GM12878 (cell line): ENCODE measurements around the gene TMEM40. TPM values are rescaled to one million over a fixed set of nuclear protein-coding genes. Genes with fewer than 3 reads are reported as not detected.

ENCODE experiments used
- ATAC-seq: fragments of 200-7000 bp; cut with Tn5 transposase; 3 replicates; pipeline ENCODE4 v1.9.1; 2020; ENCODE audit warnings: mild to moderate bottlenecking, moderate library complexity
- BruUV-seq: library from RNA; stranded (reverse); fragments of 400-500 nt; replicated peaks from 2 replicates; lab custom pipeline; 2021; lab: Mats Ljungman, UMichigan
- CTCF ChIA-PET: fragments of 300-600 bp; sonication (Branson Sonifier 250); formaldehyde crosslinking; extraction: SDS; loops from one replicate; lab custom pipeline; 2021; ENCODE audit warnings: inconsistent platforms; lab: Yijun Ruan, JAX
- POLR2A ChIA-PET: fragments of 350-600 bp; formaldehyde crosslinking; extraction: SDS; loops from one replicate; lab custom pipeline; 2021; ENCODE audit warnings: inconsistent platforms; lab: Charles Lee
- RAD21 ChIA-PET: fragments of 300-600 bp; sonication (Branson Sonifier 250); formaldehyde crosslinking; loops from one replicate; lab custom pipeline; 2023; ENCODE audit warnings: antibody characterized with exemption; ENCODE audit not compliant: unreplicated experiment; lab: Charles Lee
- SMC1A ChIA-PET: fragments of 300-600 bp; sonication (Branson Sonifier 250); formaldehyde crosslinking; loops from one replicate; lab custom pipeline; 2023; ENCODE audit not compliant: unreplicated experiment, uncharacterized antibody; lab: Charles Lee
- DNase-seq: peaks from one replicate; pipeline ENCODE4 v3.0.0-alpha.2; 2011; ENCODE audit warnings: low read depth, low spot score
- FAIRE-seq: peaks from 3 replicates; lab custom pipeline; 2011; peaks lifted over from hg19 to GRCh38; lab: Jason Lieb, UNC
- H2AFZ ChIP-seq: 2 replicates; pipeline ENCODE4 v1.6.0; 2011; ENCODE audit warnings: low read depth, low read length, control low read depth; ENCODE audit not compliant: control insufficient read depth
- H3K27ac ChIP-seq: 2 replicates; pipeline ENCODE4 v1.5.1; 2011; ENCODE audit warnings: control low read depth; ENCODE audit not compliant: control insufficient read depth, insufficient read depth
- H3K27me3 ChIP-seq, 2 experiments: replicated peaks in 1 of 2; 2 replicates each; pipeline versions ENCODE4 v1.6.0 to v1.6.1; 2011; ENCODE audit warnings: low read length in 1 of 2; ENCODE audit not compliant: control insufficient read depth in 2 of 2, insufficient read depth in 2 of 2
- H3K36me3 ChIP-seq, 2 experiments: 2 replicates each; pipeline ENCODE4 v1.5.1; 2011; ENCODE audit warnings: low read length in 1 of 2; ENCODE audit not compliant: control insufficient read depth in 2 of 2, insufficient read depth in 2 of 2
- H3K4me1 ChIP-seq: 2 replicates; pipeline ENCODE4 v1.6.1; 2011; ENCODE audit warnings: mild to moderate bottlenecking, low read length, moderate library complexity, mixed read lengths; ENCODE audit not compliant: control insufficient read depth, insufficient read depth
- H3K4me2 ChIP-seq: 2 replicates; pipeline ENCODE4 v1.6.0; 2011; ENCODE audit warnings: control low read depth; ENCODE audit not compliant: control insufficient read depth, insufficient read depth
- H3K4me3 ChIP-seq: fragments of 200-600 bp; sonication (generic); 2 replicates; pipeline ENCODE4 v1.5.1; 2016
- H3K79me2 ChIP-seq: 2 replicates; pipeline ENCODE4 v1.6.0; 2011; ENCODE audit warnings: low read length; ENCODE audit not compliant: control insufficient read depth, insufficient read depth
- H3K9ac ChIP-seq: 2 replicates; pipeline ENCODE4 v1.8.0; 2011; ENCODE audit warnings: low read length, control low read depth, mixed read lengths; ENCODE audit not compliant: control insufficient read depth, insufficient read depth
- H3K9me3 ChIP-seq: replicated peaks from 3 replicates; pipeline ENCODE4 v1.5.1; 2011; ENCODE audit warnings: mild to moderate bottlenecking, low read length; ENCODE audit not compliant: control insufficient read depth, insufficient read depth
- H4K20me1 ChIP-seq: 2 replicates; pipeline ENCODE4 v1.6.0; 2011; ENCODE audit not compliant: control insufficient read depth, insufficient read depth
- CREB1 ChIP-seq: IDR thresholded peaks from 2 replicates; pipeline ENCODE4 v1.6.1; 2012; ENCODE audit warnings: low read depth, mild to moderate bottlenecking, inconsistent platforms
- NFYA ChIP-seq: IDR thresholded peaks from 2 replicates; pipeline ENCODE4 v1.6.1; 2011; ENCODE audit warnings: low read depth, mild to moderate bottlenecking, low read length, improper control_type of control experiment, borderline replicate concordance
- PAX5 ChIP-seq: IDR thresholded peaks from 2 replicates; pipeline ENCODE4 v1.6.1; 2011; ENCODE audit warnings: low read depth, low read length, borderline replicate concordance
- PAX8 ChIP-seq: fragments of 450-650 bp; IDR thresholded peaks from 2 replicates; pipeline ENCODE4 v1.6.1; 2017; ENCODE audit warnings: mild to moderate bottlenecking, moderate library complexity
- POLR2AphosphoS5 ChIP-seq: IDR thresholded peaks from 2 replicates; pipeline ENCODE4 v1.6.1; 2011; ENCODE audit warnings: mild to moderate bottlenecking, low read length, inconsistent platforms
- SREBF2 ChIP-seq: IDR thresholded peaks from 2 replicates; pipeline ENCODE4 v1.6.1; 2012; ENCODE audit warnings: mild to moderate bottlenecking, low read length
- STAT3 ChIP-seq: IDR thresholded peaks from 2 replicates; pipeline ENCODE4 v1.6.1; 2011; ENCODE audit warnings: low read depth, low read length, improper control_type of control experiment
- TCF7 ChIP-seq: IDR thresholded peaks from 2 replicates; pipeline ENCODE4 v1.6.1; 2014; ENCODE audit warnings: antibody characterized with exemption, borderline replicate concordance
- WGBS: methylation state at CpG from one replicate; pipeline ENCODE4 v1.1.6; 2016; ENCODE audit warnings: low lambda C conversion rate; ENCODE audit not compliant: insufficient replicate concordance, insufficient coverage; ENCODE audit errors: missing lambda C conversion rate; 5-methylcytosine and 5-hydroxymethylcytosine counted together
- in situ Hi-C: fragments of 300-500 bp; cut with MboI; formaldehyde crosslinking; loops from 9 replicates; pipeline ENCODE4 v1.14.3; 2018; ENCODE audit warnings: mixed read lengths
- intact Hi-C: fragments of 100-400 bp; cut with micrococcal nuclease; formaldehyde crosslinking; loops from one replicate; pipeline ENCODE4 v1.14.2; 2022; ENCODE audit not compliant: unreplicated experiment
- polyA plus RNA-seq, 11 experiments: library from polyadenylated mRNA; depleted of rRNA in 4 of 11; unstranded in 6 of 11; stranded (reverse) in 5 of 11; fragments of >200 nt; fragmentation: Nextera tagmentation in 4 of 11; fragmentation: Illumina TruSeq in 1 of 11; extraction: Ambion mirVana in 4 of 11; extraction: Trizol in 1 of 11; gene quantifications; 1 replicate in 1 of 11; 2 replicates in 10 of 11; pipeline versions ENCODE4 v1.2.1 to v1.2.3, GENCODE V29; 2011 to 2016; ENCODE audit warnings: inconsistent platforms in 2 of 11, missing spikeins in 2 of 11, low read depth in 1 of 11
- total RNA-seq, 4 experiments: library from RNA; depleted of rRNA in 3 of 4; stranded (reverse); fragments of >200 nt in 3 of 4; fragmentation: Illumina TruSeq in 1 of 4; extraction: Trizol in 1 of 4; gene quantifications; 2 replicates each; pipeline versions ENCODE4 v1.2.1 to v1.2.3, GENCODE V29; 2013 to 2021
- TF ChIP-seq, protein P1 (sequence below): fragments of 450-650 bp; IDR thresholded peaks from 2 replicates; pipeline ENCODE4 v1.6.1; 2016; ENCODE audit warnings: mild to moderate bottlenecking
- TF ChIP-seq, protein P2 (sequence below): fragments of 450-650 bp; formaldehyde crosslinking; IDR thresholded peaks from 2 replicates; pipeline ENCODE4 v1.5.0; 2022; ENCODE audit warnings: mild to moderate bottlenecking, missing genetic modification characterization
- TF ChIP-seq, protein P3 (sequence below): IDR thresholded peaks from 2 replicates; pipeline ENCODE4 v1.6.1; 2012; ENCODE audit warnings: low read length, inconsistent platforms

TMEM40 gene
- total and polyA plus RNA-seq, 10 of the 15 experiments (the other 5 are each of a cell fraction or from before 2014, with no cell fraction given), result 0.10 to 0.46 (median 0.27) TPM; not detected in 3

DNA sequence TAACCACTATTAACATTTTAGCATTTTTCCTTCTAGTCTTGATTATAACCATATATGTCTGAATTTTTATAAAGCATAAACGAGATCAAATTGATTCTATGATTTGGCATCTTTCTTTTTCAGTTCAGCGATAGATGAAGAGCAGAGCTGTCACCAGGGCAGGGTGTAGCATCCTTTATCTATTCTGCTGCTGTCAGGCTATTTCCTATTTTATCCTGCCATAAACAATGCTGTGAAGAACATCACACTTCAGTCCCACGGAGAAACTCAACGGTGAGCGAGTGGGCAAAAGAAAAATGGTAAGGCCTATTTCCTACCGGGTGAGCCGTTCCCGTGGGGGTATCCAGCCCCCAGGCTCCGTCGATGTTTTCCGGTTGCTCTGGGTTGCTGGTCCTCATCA, 15.5 kb downstream of the TMEM40 start:
- no peaks in the 10 kb centered on the region for H3K36me3 ChIP-seq
- TF ChIP-seq STAT3 (no peak), TCF7 (no peak), CREB1 (no peak), POLR2AphosphoS5 (no peak)
- TF ChIP-seq, protein P1, sequence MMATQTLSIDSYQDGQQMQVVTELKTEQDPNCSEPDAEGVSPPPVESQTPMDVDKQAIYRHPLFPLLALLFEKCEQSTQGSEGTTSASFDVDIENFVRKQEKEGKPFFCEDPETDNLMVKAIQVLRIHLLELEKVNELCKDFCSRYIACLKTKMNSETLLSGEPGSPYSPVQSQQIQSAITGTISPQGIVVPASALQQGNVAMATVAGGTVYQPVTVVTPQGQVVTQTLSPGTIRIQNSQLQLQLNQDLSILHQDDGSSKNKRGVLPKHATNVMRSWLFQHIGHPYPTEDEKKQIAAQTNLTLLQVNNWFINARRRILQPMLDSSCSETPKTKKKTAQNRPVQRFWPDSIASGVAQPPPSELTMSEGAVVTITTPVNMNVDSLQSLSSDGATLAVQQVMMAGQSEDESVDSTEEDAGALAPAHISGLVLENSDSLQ, result no peak
- no peak for DNase-seq
- H3K4me1 ChIP-seq, result peaks cover 4% of the 10 kb centered on the region; the same call in 1 of the 2 replicates
- no peak overlapping the region for H2AFZ ChIP-seq
- ChIA-PET CTCF (no interaction called here), SMC1A (no interaction called here), RAD21 (no interaction called here), POLR2A (no interaction called here)
- ATAC-seq, result no peak
- H3K79me2 ChIP-seq, result no peaks in the 10 kb centered on the region
- H3K9me3 ChIP-seq, result no peaks in the 10 kb centered on the region
- no peak overlapping the region for H3K4me2 ChIP-seq
- WGBS, result 70% methylated on average over 11 of the region's 11 CpGs
- BruUV-seq, result no TSS peak
- intact Hi-C loops, result no loop called here
- no peak overlapping the region for H3K4me3 ChIP-seq
- no peak overlapping the region for H3K27ac ChIP-seq
- H3K9ac ChIP-seq, result no peak overlapping the region
- in situ Hi-C loops, result no loop called here
- H3K27me3 ChIP-seq, result no peaks in the 10 kb centered on the region
- no peak for FAIRE-seq
- H4K20me1 ChIP-seq, result no peaks in the 10 kb centered on the region

DNA sequence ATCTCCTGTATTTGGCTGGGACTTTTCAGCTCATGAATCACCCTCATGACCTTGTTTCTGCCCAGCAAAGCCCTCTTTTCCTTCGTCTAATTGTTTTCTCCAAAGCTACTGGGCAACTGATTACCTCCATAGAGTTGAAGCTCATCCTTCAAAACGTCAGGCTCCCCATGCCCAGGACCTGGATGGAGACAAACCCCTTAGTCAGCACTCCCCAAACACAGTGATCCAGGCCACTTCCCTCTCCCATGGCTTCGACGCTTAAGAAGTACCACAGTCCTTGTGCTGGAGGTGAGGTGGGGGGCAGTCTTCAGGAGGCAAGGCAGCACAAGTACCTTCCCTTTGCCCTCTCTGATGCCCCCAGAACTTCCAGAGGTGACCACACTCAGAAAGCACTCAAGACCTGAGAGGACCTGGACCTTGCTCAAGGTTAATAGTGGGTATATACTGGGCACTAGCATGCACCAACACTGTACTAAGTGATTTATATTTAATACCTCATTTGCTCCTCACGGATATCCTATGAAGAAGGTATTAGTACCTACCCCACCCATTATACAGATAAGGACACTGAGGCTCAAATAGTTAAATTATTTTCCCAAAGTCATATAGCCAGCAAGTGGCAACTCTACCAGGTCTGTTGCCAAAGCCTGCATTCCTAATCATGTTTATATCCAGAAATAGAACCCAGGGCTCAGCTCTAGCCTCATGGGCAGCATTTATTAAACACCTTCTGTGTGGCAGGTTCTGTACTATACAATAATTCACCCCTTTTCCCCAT, 16.5 kb downstream of the TMEM40 start:
- CTCF ChIA-PET, result interaction anchor here (0.7 kb wide), 1 partner anchor 11 kb away, joined by 3 read pairs; no protein-coding TSS in a partner anchor
- Histone ChIP-seq H2AFZ (no peak overlapping the region), H3K9me3 (no peaks in the 10 kb centered on the region), H3K27me3 (no peaks in the 10 kb centered on the region), H3K79me2 (no peaks in the 10 kb centered on the region), H4K20me1 (no peaks in the 10 kb centered on the region), H3K4me3 (no peak overlapping the region), H3K9ac (no peak overlapping the region), H3K4me2 (no peak overlapping the region), H3K4me1 (peaks cover 4% of the 10 kb centered on the region; the same call in 1 of the 2 replicates), H3K27ac (no peak overlapping the region), H3K36me3 (no peaks in the 10 kb centered on the region)
- DNase-seq (no peak), FAIRE-seq (no peak), ATAC-seq (no peak)
- intact Hi-C loops, result no loop called here
- RAD21 ChIA-PET, result no interaction called here
- 58% methylated on average over 5 of the region's 5 CpGs for WGBS
- SMC1A ChIA-PET, result no interaction called here
- in situ Hi-C loops, result no loop called here
- BruUV-seq, result no TSS peak
- POLR2A ChIA-PET, result no interaction called here
- TF ChIP-seq, protein P2, sequence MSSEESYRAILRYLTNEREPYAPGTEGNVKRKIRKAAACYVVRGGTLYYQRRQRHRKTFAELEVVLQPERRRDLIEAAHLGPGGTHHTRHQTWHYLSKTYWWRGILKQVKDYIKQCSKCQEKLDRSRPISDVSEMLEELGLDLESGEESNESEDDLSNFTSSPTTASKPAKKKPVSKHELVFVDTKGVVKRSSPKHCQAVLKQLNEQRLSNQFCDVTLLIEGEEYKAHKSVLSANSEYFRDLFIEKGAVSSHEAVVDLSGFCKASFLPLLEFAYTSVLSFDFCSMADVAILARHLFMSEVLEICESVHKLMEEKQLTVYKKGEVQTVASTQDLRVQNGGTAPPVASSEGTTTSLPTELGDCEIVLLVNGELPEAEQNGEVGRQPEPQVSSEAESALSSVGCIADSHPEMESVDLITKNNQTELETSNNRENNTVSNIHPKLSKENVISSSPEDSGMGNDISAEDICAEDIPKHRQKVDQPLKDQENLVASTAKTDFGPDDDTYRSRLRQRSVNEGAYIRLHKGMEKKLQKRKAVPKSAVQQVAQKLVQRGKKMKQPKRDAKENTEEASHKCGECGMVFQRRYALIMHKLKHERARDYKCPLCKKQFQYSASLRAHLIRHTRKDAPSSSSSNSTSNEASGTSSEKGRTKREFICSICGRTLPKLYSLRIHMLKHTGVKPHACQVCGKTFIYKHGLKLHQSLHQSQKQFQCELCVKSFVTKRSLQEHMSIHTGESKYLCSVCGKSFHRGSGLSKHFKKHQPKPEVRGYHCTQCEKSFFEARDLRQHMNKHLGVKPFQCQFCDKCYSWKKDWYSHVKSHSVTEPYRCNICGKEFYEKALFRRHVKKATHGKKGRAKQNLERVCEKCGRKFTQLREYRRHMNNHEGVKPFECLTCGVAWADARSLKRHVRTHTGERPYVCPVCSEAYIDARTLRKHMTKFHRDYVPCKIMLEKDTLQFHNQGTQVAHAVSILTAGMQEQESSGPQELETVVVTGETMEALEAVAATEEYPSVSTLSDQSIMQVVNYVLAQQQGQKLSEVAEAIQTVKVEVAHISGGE (CRISPR knock-in tag), result no peak
- TF ChIP-seq PAX8 (no peak), NFYA (no peak), PAX5 (no peak), SREBF2 (no peak)
- TF ChIP-seq, protein P3, sequence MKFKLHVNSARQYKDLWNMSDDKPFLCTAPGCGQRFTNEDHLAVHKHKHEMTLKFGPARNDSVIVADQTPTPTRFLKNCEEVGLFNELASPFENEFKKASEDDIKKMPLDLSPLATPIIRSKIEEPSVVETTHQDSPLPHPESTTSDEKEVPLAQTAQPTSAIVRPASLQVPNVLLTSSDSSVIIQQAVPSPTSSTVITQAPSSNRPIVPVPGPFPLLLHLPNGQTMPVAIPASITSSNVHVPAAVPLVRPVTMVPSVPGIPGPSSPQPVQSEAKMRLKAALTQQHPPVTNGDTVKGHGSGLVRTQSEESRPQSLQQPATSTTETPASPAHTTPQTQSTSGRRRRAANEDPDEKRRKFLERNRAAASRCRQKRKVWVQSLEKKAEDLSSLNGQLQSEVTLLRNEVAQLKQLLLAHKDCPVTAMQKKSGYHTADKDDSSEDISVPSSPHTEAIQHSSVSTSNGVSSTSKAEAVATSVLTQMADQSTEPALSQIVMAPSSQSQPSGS, result no peak
